Measurements from ENCODE around the gene SMYD3. TPM values are rescaled to one million over a fixed set of nuclear protein-coding genes. Genes with fewer than 3 reads are reported as not detected.

Gene SMYD3
- total and polyA plus RNA-seq, 9 of the 15 experiments (the other 6 are each of a cell fraction or from before 2014, with no cell fraction given) = 128 to 440 (median 197) TPM

GRCh38 chr1:246181241-246181640, 325.8 kb downstream of the SMYD3 start (continued):
- no peak for TF ChIP-seq ID3 (CRISPR knock-in tag; IDR thresholded peaks at IDR 0.05)
- TF ChIP-seq ID3 (tag; IDR thresholded peaks at IDR 0.05) = peak; percentile 74; the same call in 1 of the 2 replicates
- TF ChIP-seq TRIM28 (IDR thresholded peaks at IDR 0.05) = no peak
- TF ChIP-seq DDX20 (tag; IDR thresholded peaks at IDR 0.05; ENCODE audit: low read depth) = peak; percentile 68
- no peak for TF ChIP-seq ZNF282 (CRISPR knock-in tag; IDR thresholded peaks at IDR 0.05)
- TF ChIP-seq FOXK1 (CRISPR knock-in tag; IDR thresholded peaks at IDR 0.05; ENCODE audit: borderline replicate concordance) = no peak
- 0 out of 2 replicates have a peak, but pooled peaks have one; percentile 21 for TF ChIP-seq SMAD4 (CRISPR knock-in tag; conservative IDR thresholded peaks at IDR 0.05)
- no peak for TF ChIP-seq SMARCA4 (IDR thresholded peaks at IDR 0.05)
- TF ChIP-seq ZNF592 (IDR thresholded peaks at IDR 0.05) = peak; percentile 56; the same call in 1 of the 2 replicates

Data from K562 (cell line).